GM21381 (cell line): ENCODE results near the gene AP3S2.
A peak's percentile ranks its signal among the peaks of the same experiment; 100 is the strongest.
"Not testable (repeated sequence)": the region's sequence is repeated elsewhere in the genome, so short reads cannot be mapped to it uniquely, and the experiment has no call there.

Experiments used
- ATAC-seq: cut with Tn5 transposase; IDR thresholded peaks from one replicate; pipeline ENCODE4 v1.9.1; 2021; ENCODE audit warnings: mild to moderate bottlenecking, moderate library complexity; ENCODE audit not compliant: unreplicated experiment

The AP3S2 gene

GRCh38 chr15:89904519-89904918 is 10.7 kb upstream of the AP3S2 start:
- ATAC-seq = no peak

- ATAC-seq = no peak
Observed at GRCh38 chr15:89903858-89904130, 10.0 kb upstream of the AP3S2 start.

- ATAC-seq = no peak
Observed at GRCh38 chr15:89903015-89903857, 9.4 kb upstream of the AP3S2 start.

GRCh38 chr15:89900849-89901248 is 7.1 kb upstream of the AP3S2 start:
- ATAC-seq = no peak

GRCh38 chr15:89899951-89900567 is 6.3 kb upstream of the AP3S2 start:
- no peak for ATAC-seq

GRCh38 chr15:89899295-89899945 is 5.6 kb upstream of the AP3S2 start:
- no peak for ATAC-seq

GRCh38 chr15:89898614-89899294 is 5.0 kb upstream of the AP3S2 start:
- no peak for ATAC-seq

GRCh38 chr15:89898146-89898545 is 4.4 kb upstream of the AP3S2 start:
- no peak for ATAC-seq

GRCh38 chr15:89893027-89893426 is 767 bp downstream of the AP3S2 start:
- no peak for ATAC-seq

- ATAC-seq = no peak
Observed at GRCh38 chr15:89888214-89888804, 5.5 kb downstream of the AP3S2 start.

- ATAC-seq = no peak
Observed at GRCh38 chr15:89885611-89886010, 8.2 kb downstream of the AP3S2 start.

GRCh38 chr15:89885179-89885578 is 8.6 kb downstream of the AP3S2 start:
- not testable (repeated sequence) for ATAC-seq

- no peak for ATAC-seq
Observed at GRCh38 chr15:89883518-89883917, 10.3 kb downstream of the AP3S2 start.

- no peak for ATAC-seq
Observed at GRCh38 chr15:89880727-89881126, 13.1 kb downstream of the AP3S2 start.

GRCh38 chr15:89878323-89878722 is 15.5 kb downstream of the AP3S2 start:
- ATAC-seq = no peak

- ATAC-seq = no peak
Observed at GRCh38 chr15:89877083-89877425, 16.7 kb downstream of the AP3S2 start.

GRCh38 chr15:89876396-89877082 is 17.3 kb downstream of the AP3S2 start:
- no peak for ATAC-seq

GRCh38 chr15:89875741-89876140 is 18.1 kb downstream of the AP3S2 start:
- ATAC-seq = no peak

GRCh38 chr15:89874926-89875564 is 18.7 kb downstream of the AP3S2 start:
- peak; percentile 84 for ATAC-seq

GRCh38 chr15:89870688-89871288 is 23.0 kb downstream of the AP3S2 start:
- ATAC-seq = no peak
